ENCODE measurements around the gene CACNG1. TPM values are rescaled to one million over a fixed set of nuclear protein-coding genes. Genes with fewer than 3 reads are reported as not detected.

Gene CACNG1
- total RNA-seq, 4 donors from 2014 or later, result not detected

DNA sequence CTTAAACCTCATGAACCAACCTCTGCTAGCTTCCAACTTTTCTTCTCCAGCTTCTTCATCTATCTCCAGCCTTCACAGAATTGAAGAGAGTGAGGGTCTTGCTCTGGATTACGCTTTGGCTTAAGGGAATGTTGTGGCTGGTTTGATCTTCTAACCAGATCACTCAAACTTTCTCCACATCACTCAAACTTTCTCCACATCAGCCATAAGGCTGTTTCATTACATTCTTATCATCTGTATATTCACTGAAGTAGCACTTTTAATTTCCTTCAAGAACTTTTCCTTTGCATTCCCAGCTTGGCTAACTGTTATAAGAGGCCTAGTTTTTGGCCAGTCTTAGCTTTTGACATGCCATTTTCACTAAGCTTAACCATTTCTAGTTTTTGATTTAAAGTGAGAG, 52.3 kb downstream of the CACNG1 start:
- no peak for TF ChIP-seq CTCF (IDR thresholded peaks at IDR 0.05; ENCODE audit: low read depth)

GRCh38 chr17:67098006-67098405, 53.7 kb downstream of the CACNG1 start:
- no peak for TF ChIP-seq CTCF (IDR thresholded peaks at IDR 0.05; ENCODE audit: low read depth)

DNA sequence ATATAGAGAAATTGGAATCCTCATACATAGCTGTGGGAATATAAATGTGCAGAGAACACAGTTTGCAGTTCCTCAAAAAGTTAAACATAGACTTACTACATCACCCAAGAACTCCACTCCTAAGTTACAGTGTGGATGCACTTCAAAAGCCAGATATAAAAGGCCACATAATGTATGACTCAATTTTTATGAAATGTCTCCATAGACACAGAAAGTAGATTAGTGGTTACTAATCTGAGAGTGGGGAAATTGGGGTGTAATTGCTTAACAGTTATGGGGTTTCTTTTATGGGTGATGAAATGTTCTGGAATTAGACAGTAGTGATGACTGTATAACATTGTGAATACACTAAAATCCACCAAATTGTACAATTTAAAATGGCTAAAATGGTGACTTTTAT, 60.9 kb downstream of the CACNG1 start:
- no peak for TF ChIP-seq CTCF (IDR thresholded peaks at IDR 0.05; ENCODE audit: low read depth)

Other genes starting within 250 kb of the CACNG1 start
- not detected for gene CACNG5, start 209.4 kb upstream of the CACNG1 start, total RNA-seq
- gene CACNG4, start 79.8 kb upstream of the CACNG1 start, total RNA-seq, result not detected
- gene HELZ, start 200.6 kb downstream of the CACNG1 start, total RNA-seq, result 10 to 100 TPM; 74.5 to 83.0 (median 76.8) TPM